Ishikawa (cell line): ENCODE measurements around the gene PNPO.

Experiments
- CEBPB ChIP-seq: IDR thresholded peaks from 2 replicates; pipeline ENCODE4 v1.6.1; 2012
- CREB1 ChIP-seq: IDR thresholded peaks from 2 replicates; pipeline ENCODE4 v1.6.1; 2012; ENCODE audit warnings: low read depth
- EGR1 ChIP-seq: IDR thresholded peaks from 2 replicates; pipeline ENCODE4 v1.6.1; 2012
- EP300 ChIP-seq: IDR thresholded peaks from 2 replicates; pipeline ENCODE4 v1.6.1; 2012; ENCODE audit warnings: borderline replicate concordance
- FOXM1 ChIP-seq: IDR thresholded peaks from 2 replicates; pipeline ENCODE4 v1.6.1; 2012; ENCODE audit warnings: low read depth, borderline replicate concordance
- MAX ChIP-seq: IDR thresholded peaks from 2 replicates; pipeline ENCODE4 v1.6.1; 2012
- NFIC ChIP-seq: IDR thresholded peaks from 2 replicates; pipeline ENCODE4 v1.6.1; 2012
- RAD21 ChIP-seq: IDR thresholded peaks from 2 replicates; pipeline ENCODE4 v1.6.1; 2012; ENCODE audit warnings: low read depth
- TAF1 ChIP-seq: IDR thresholded peaks from 2 replicates; pipeline ENCODE4 v1.6.1; 2012; ENCODE audit warnings: low read depth, mild to moderate bottlenecking
- TCF12 ChIP-seq: IDR thresholded peaks from 2 replicates; pipeline ENCODE4 v1.6.1; 2012; ENCODE audit warnings: low read depth
- TEAD4 ChIP-seq: IDR thresholded peaks from 2 replicates; pipeline ENCODE4 v1.6.1; 2012
- USF1 ChIP-seq: IDR thresholded peaks from 2 replicates; pipeline ENCODE4 v1.6.1; 2012
- YY1 ChIP-seq: IDR thresholded peaks from 2 replicates; pipeline ENCODE4 v1.6.1; 2012; ENCODE audit warnings: low read depth
- ZBTB7A ChIP-seq: IDR thresholded peaks from 2 replicates; pipeline ENCODE4 v1.6.1; 2012; ENCODE audit warnings: low read depth
- TF ChIP-seq, protein P1 (sequence below): IDR thresholded peaks from 2 replicates; pipeline ENCODE4 v1.6.1; 2012; ENCODE audit warnings: low read depth, mild to moderate bottlenecking

PNPO gene

GRCh38 chr17:47992216-47992615 lies 50.8 kb downstream of the PNPO start:
- TF ChIP-seq TEAD4, result no peak

- no peak for TF ChIP-seq FOXM1
- TF ChIP-seq YY1, result no peak
- TF ChIP-seq ZBTB7A, result no peak
- no peak for TF ChIP-seq CREB1
- TF ChIP-seq NFIC, result no peak
- no peak for TF ChIP-seq MAX
- TF ChIP-seq EP300, result no peak
- TF ChIP-seq, protein P1, sequence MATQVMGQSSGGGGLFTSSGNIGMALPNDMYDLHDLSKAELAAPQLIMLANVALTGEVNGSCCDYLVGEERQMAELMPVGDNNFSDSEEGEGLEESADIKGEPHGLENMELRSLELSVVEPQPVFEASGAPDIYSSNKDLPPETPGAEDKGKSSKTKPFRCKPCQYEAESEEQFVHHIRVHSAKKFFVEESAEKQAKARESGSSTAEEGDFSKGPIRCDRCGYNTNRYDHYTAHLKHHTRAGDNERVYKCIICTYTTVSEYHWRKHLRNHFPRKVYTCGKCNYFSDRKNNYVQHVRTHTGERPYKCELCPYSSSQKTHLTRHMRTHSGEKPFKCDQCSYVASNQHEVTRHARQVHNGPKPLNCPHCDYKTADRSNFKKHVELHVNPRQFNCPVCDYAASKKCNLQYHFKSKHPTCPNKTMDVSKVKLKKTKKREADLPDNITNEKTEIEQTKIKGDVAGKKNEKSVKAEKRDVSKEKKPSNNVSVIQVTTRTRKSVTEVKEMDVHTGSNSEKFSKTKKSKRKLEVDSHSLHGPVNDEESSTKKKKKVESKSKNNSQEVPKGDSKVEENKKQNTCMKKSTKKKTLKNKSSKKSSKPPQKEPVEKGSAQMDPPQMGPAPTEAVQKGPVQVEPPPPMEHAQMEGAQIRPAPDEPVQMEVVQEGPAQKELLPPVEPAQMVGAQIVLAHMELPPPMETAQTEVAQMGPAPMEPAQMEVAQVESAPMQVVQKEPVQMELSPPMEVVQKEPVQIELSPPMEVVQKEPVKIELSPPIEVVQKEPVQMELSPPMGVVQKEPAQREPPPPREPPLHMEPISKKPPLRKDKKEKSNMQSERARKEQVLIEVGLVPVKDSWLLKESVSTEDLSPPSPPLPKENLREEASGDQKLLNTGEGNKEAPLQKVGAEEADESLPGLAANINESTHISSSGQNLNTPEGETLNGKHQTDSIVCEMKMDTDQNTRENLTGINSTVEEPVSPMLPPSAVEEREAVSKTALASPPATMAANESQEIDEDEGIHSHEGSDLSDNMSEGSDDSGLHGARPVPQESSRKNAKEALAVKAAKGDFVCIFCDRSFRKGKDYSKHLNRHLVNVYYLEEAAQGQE, result no peak
- TF ChIP-seq TCF12, result no peak
- no peak for TF ChIP-seq EGR1
- TF ChIP-seq CEBPB, result no peak
- TF ChIP-seq TEAD4, result no peak
- no peak for TF ChIP-seq USF1
- TF ChIP-seq TAF1, result no peak
- no peak for TF ChIP-seq RAD21
Measured at GRCh38 chr17:47993031-47993564, 51.7 kb downstream of the PNPO start.

GRCh38 chr17:47993964-47994363 lies 52.6 kb downstream of the PNPO start:
- TF ChIP-seq EGR1 (no peak), ZBTB7A (no peak), YY1 (no peak), TEAD4 (no peak), FOXM1 (no peak), TCF12 (no peak), CEBPB (no peak), TAF1 (no peak), USF1 (no peak), NFIC (no peak), EP300 (no peak), RAD21 (no peak), CREB1 (no peak), MAX (no peak)
- TF ChIP-seq, protein P1, result no peak

DNA sequence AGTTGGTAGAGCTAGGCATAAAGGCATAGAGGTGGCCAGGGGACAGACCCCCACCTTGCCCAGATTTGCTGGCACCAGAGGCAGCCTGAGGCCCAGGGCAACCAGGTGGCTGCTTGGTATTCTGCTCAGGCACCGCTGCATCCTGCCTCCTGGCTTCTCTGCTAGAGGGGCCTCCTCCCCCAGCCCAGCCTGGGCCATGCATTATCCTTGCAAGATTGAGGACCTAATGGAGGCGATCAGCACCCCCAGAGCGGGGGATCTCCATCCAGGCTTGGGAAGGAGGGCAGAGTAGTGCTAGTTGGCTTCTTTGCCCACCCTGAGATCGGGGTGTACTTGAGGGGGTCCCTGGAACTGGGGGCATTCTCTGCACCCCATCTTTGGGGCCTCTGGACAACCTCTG lies 53.4 kb downstream of the PNPO start:
- TF ChIP-seq USF1, result no peak
- no peak for TF ChIP-seq RAD21
- TF ChIP-seq TAF1, result no peak
- TF ChIP-seq TEAD4, result no peak
- TF ChIP-seq FOXM1, result no peak
- no peak for TF ChIP-seq TCF12
- TF ChIP-seq EGR1, result no peak
- no peak for TF ChIP-seq ZBTB7A
- TF ChIP-seq CEBPB, result no peak
- no peak for TF ChIP-seq CREB1
- TF ChIP-seq YY1, result no peak
- TF ChIP-seq NFIC, result no peak
- no peak for TF ChIP-seq EP300
- TF ChIP-seq MAX, result no peak
- TF ChIP-seq, protein P1, result no peak
